ENCODE measurements around the gene ROR1. TPM values are rescaled to one million over a fixed set of nuclear protein-coding genes. Genes with fewer than 3 reads are reported as not detected.

The ROR1 gene
- polyA plus RNA-seq, 1 donor from 2014 or later, result 0.09 TPM

- Mint-ChIP-seq H3K4me1 (peaks cover 0 to 1% (median 0%) of the 10 kb centered on the region in 3 donors), H3K4me3 (no peak overlapping the region), H3K36me3 (no peaks in the 10 kb centered on the region), H3K9me3 (peaks cover 0 to 2% (median 0%) of the 10 kb centered on the region in 3 donors), H3K27ac (no peak overlapping the region), H3K27me3 (no peaks in the 10 kb centered on the region)
These were observed 381.5 kb downstream of the ROR1 start for GRCh38 chr1:64155278-64155677.

GRCh38 chr1:64161357-64161941, 387.6 kb downstream of the ROR1 start:
- H3K27me3 Mint-ChIP-seq, result peaks cover 6% of the 10 kb centered on the region
- peaks cover 0 to 2% (median 0%) of the 10 kb centered on the region in 3 donors for H3K9me3 Mint-ChIP-seq
- H3K4me3 Mint-ChIP-seq, result no peak overlapping the region
- no peaks in the 10 kb centered on the region for H3K36me3 Mint-ChIP-seq
- H3K4me1 Mint-ChIP-seq, result peaks cover 0 to 2% (median 0%) of the 10 kb centered on the region in 3 donors
- H3K27ac Mint-ChIP-seq, result no peak overlapping the region

GRCh38 chr1:64162151-64162550, 388.3 kb downstream of the ROR1 start:
- Mint-ChIP-seq H3K27me3 (peaks cover 6% of the 10 kb centered on the region), H3K36me3 (no peaks in the 10 kb centered on the region), H3K4me3 (no peak overlapping the region), H3K27ac (no peak overlapping the region), H3K9me3 (peaks cover 0 to 2% (median 0%) of the 10 kb centered on the region in 3 donors), H3K4me1 (peaks cover 0 to 2% (median 0%) of the 10 kb centered on the region in 3 donors)

GRCh38 chr1:64162804-64163203, 389.0 kb downstream of the ROR1 start:
- Mint-ChIP-seq H3K4me3 (no peak overlapping the region), H3K27me3 (peaks cover 6% of the 10 kb centered on the region), H3K4me1 (peaks cover 0 to 2% (median 0%) of the 10 kb centered on the region in 3 donors), H3K9me3 (peaks cover 0 to 2% (median 0%) of the 10 kb centered on the region in 3 donors), H3K36me3 (no peaks in the 10 kb centered on the region), H3K27ac (no peak overlapping the region)

- Mint-ChIP-seq H3K9me3 (peaks cover 0 to 2% (median 0%) of the 10 kb centered on the region in 3 donors), H3K4me3 (no peak overlapping the region), H3K4me1 (peaks cover 0 to 2% (median 0%) of the 10 kb centered on the region in 3 donors), H3K27me3 (peaks cover 6% of the 10 kb centered on the region), H3K27ac (no peak overlapping the region), H3K36me3 (no peaks in the 10 kb centered on the region)
These were observed 389.6 kb downstream of the ROR1 start for GRCh38 chr1:64163431-64163830.

- Mint-ChIP-seq H3K27ac (no peak overlapping the region), H3K36me3 (no peaks in the 10 kb centered on the region)
These were observed 390.2 kb downstream of the ROR1 start for GRCh38 chr1:64163970-64164369.

GRCh38 chr1:64166629-64167028, 392.8 kb downstream of the ROR1 start:
- Mint-ChIP-seq H3K27me3 (peaks cover 6% of the 10 kb centered on the region), H3K9me3 (peaks cover 0 to 2% (median 2%) of the 10 kb centered on the region in 3 donors), H3K27ac (no peak overlapping the region), H3K36me3 (no peaks in the 10 kb centered on the region), H3K4me3 (no peak overlapping the region), H3K4me1 (peaks cover under 1 to 2% (median 1%) of the 10 kb centered on the region in 3 donors)

More at GRCh38 chr1:64163970-64164369, 390.2 kb downstream of the ROR1 start:
- H3K9me3 Mint-ChIP-seq, result peaks cover 0 to 2% (median 0%) of the 10 kb centered on the region in 3 donors
- no peak overlapping the region for H3K4me3 Mint-ChIP-seq
- peaks cover 6% of the 10 kb centered on the region for H3K27me3 Mint-ChIP-seq
- peaks cover 0 to 2% (median 0%) of the 10 kb centered on the region in 3 donors for H3K4me1 Mint-ChIP-seq

GRCh38 chr1:64167176-64167575, 393.4 kb downstream of the ROR1 start:
- Mint-ChIP-seq H3K27me3 (peaks cover 3% of the 10 kb centered on the region), H3K4me3 (no peak overlapping the region), H3K27ac (no peak overlapping the region), H3K36me3 (no peaks in the 10 kb centered on the region), H3K4me1 (peaks cover 5 to 6% (median 5%) of the 10 kb centered on the region in 3 donors), H3K9me3 (peaks cover 0 to 2% (median 2%) of the 10 kb centered on the region in 3 donors)

- Mint-ChIP-seq H3K27ac (no peak overlapping the region), H3K4me1 (peaks cover 4 to 9% (median 5%) of the 10 kb centered on the region in 3 donors), H3K9me3 (peaks cover 0 to 2% (median 2%) of the 10 kb centered on the region in 3 donors), H3K4me3 (no peak overlapping the region), H3K27me3 (peaks cover 2% of the 10 kb centered on the region), H3K36me3 (no peaks in the 10 kb centered on the region)
These were observed 397.4 kb downstream of the ROR1 start for GRCh38 chr1:64171246-64171645.

GRCh38 chr1:64171797-64172281, 398.0 kb downstream of the ROR1 start:
- peaks cover 4 to 9% (median 5%) of the 10 kb centered on the region in 3 donors for H3K4me1 Mint-ChIP-seq
- H3K36me3 Mint-ChIP-seq, result no peaks in the 10 kb centered on the region
- H3K9me3 Mint-ChIP-seq, result peaks cover 0 to 2% (median 2%) of the 10 kb centered on the region in 3 donors
- no peak overlapping the region for H3K27ac Mint-ChIP-seq
- H3K27me3 Mint-ChIP-seq, result peaks cover 2% of the 10 kb centered on the region
- no peak overlapping the region for H3K4me3 Mint-ChIP-seq

GRCh38 chr1:64172458-64172983, 398.7 kb downstream of the ROR1 start:
- no peaks in the 10 kb centered on the region for H3K36me3 Mint-ChIP-seq
- peaks cover 2% of the 10 kb centered on the region for H3K27me3 Mint-ChIP-seq
- no peak overlapping the region for H3K4me3 Mint-ChIP-seq
- peaks cover 4 to 9% (median 5%) of the 10 kb centered on the region in 3 donors for H3K4me1 Mint-ChIP-seq
- no peak overlapping the region for H3K27ac Mint-ChIP-seq
- H3K9me3 Mint-ChIP-seq, result peaks cover 0 to 4% (median 2%) of the 10 kb centered on the region in 3 donors

GRCh38 chr1:64173336-64173940, 399.6 kb downstream of the ROR1 start:
- Mint-ChIP-seq H3K27ac (no peak overlapping the region), H3K36me3 (no peaks in the 10 kb centered on the region), H3K4me3 (no peak overlapping the region), H3K27me3 (peaks cover 4% of the 10 kb centered on the region), H3K4me1 (peaks cover 4 to 9% (median 5%) of the 10 kb centered on the region in 3 donors), H3K9me3 (peaks cover 0 to 4% (median 2%) of the 10 kb centered on the region in 3 donors)

GRCh38 chr1:64175639-64176038, 401.8 kb downstream of the ROR1 start:
- no peak overlapping the region for H3K4me3 Mint-ChIP-seq
- H3K27ac Mint-ChIP-seq, result no peak overlapping the region
- H3K36me3 Mint-ChIP-seq, result no peaks in the 10 kb centered on the region
- peaks cover 4 to 9% (median 5%) of the 10 kb centered on the region in 3 donors for H3K4me1 Mint-ChIP-seq
- peaks cover 0 to 2% (median 0%) of the 10 kb centered on the region in 3 donors for H3K9me3 Mint-ChIP-seq
- H3K27me3 Mint-ChIP-seq, result peaks cover 4% of the 10 kb centered on the region

GRCh38 chr1:64176659-64177058, 402.8 kb downstream of the ROR1 start:
- Mint-ChIP-seq H3K27me3 (peaks cover 4% of the 10 kb centered on the region), H3K4me3 (no peak overlapping the region), H3K27ac (no peak overlapping the region), H3K36me3 (no peaks in the 10 kb centered on the region), H3K9me3 (peaks cover 0 to 2% (median 0%) of the 10 kb centered on the region in 3 donors), H3K4me1 (peaks cover 4 to 7% (median 4%) of the 10 kb centered on the region in 3 donors)

- Mint-ChIP-seq H3K27ac (no peak overlapping the region), H3K36me3 (no peaks in the 10 kb centered on the region), H3K9me3 (peaks cover 0 to 2% (median 0%) of the 10 kb centered on the region in 3 donors), H3K4me1 (peaks cover 0 to 3% (median 0%) of the 10 kb centered on the region in 3 donors), H3K4me3 (no peak overlapping the region), H3K27me3 (peaks cover 4% of the 10 kb centered on the region)
These were observed 405.8 kb downstream of the ROR1 start for GRCh38 chr1:64179588-64179987.
